Large intestine (tissue), 12 donors: ENCODE data around the gene CFHR1. TPM values are rescaled to one million over a fixed set of nuclear protein-coding genes. Genes with fewer than 3 reads are reported as not detected.
"Not testable (repeated sequence)": the region's sequence is repeated elsewhere in the genome, so short reads cannot be mapped to it uniquely, and the experiment has no call there.

Experiments used
- DNase-seq, 2 donors: peaks; one replicate each; pipeline versions ENCODE4 v3.0.0 to v3.0.0-alpha.2; 2013
- H3K27ac ChIP-seq: one replicate; pipeline ENCODE4 v1.5.1; 2013; ENCODE audit warnings: low read length
- H3K27me3 ChIP-seq: 2 replicates; pipeline ENCODE4 v1.6.1; 2013; ENCODE audit warnings: low read length; ENCODE audit not compliant: control insufficient read depth, insufficient read depth
- H3K36me3 ChIP-seq: 2 replicates; pipeline ENCODE4 v1.6.1; 2013; ENCODE audit warnings: low read length; ENCODE audit not compliant: control insufficient read depth, insufficient read depth
- H3K4me1 ChIP-seq: one replicate; pipeline ENCODE4 v1.6.1; 2013; ENCODE audit warnings: low read length; ENCODE audit not compliant: control insufficient read depth, insufficient read depth
- H3K4me3 ChIP-seq: one replicate; pipeline ENCODE4 v1.5.1; 2013; ENCODE audit warnings: low read length
- H3K9me3 ChIP-seq: one replicate; pipeline ENCODE4 v1.6.1; 2013; ENCODE audit warnings: mild to moderate bottlenecking, low read depth, low read length, moderate library complexity; ENCODE audit not compliant: control insufficient read depth
- WGBS: methylation state at CpG from one replicate; pipeline ENCODE4 v1.1.5; 2013; ENCODE audit warnings: low lambda C conversion rate; ENCODE audit not compliant: insufficient coverage; 5-methylcytosine and 5-hydroxymethylcytosine counted together
- long read RNA-seq, 11 donors: transcript quantifications; one replicate each; lab custom pipeline, GENCODE V29; 2026
- polyA plus RNA-seq: library from polyadenylated mRNA; unstranded; fragments of 120-200 nt; gene quantifications from one replicate; pipeline ENCODE4 v1.2.1, GENCODE V29; 2013

The CFHR1 gene
- 0.16 TPM for polyA plus RNA-seq
- long read RNA-seq, donor 1: 0 reads
- long read RNA-seq, donor 2: 0 reads
- long read RNA-seq, donor 3: 0 reads
- long read RNA-seq, donor 4: 0 reads
- long read RNA-seq, donor 5: 0 reads
- long read RNA-seq, donor 6: 0 reads
- long read RNA-seq, donor 7, partial matches to known transcripts: 0 of 2 reads
- long read RNA-seq, donor 7, other reads (novel, unspliced or antisense): 0 of 2 reads
- long read RNA-seq, donor 8: 0 reads
- long read RNA-seq, donor 9: 0 reads
- long read RNA-seq, donor 10: 0 reads
- long read RNA-seq, donor 11: 0 reads

DNA sequence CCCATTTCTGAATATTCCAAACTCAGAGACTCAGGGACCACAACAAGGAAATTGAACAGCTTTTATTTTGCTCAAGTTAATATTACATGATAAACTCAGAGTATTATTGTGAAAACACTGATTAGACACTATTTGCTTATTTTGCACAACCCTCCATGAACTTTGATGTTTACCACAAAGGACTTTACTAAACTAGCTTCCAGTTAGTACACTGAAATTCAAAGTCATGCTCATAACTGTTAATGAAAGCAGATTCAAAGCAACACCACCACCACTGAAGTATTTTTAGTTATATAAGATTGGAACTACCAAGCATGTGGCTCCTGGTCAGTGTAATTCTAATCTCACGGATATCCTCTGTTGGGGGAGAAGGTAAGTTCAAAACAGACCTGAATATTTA, at the start of gene CFHR1:
Gene CFHR1 (plus strand): TSS at position 201 of the 400 bp plus-strand sequence. CDS start 114 bp downstream, at position 315.
- H3K4me3 ChIP-seq, H3K36me3 ChIP-seq, H3K4me1 ChIP-seq, DNase-seq, H3K27ac ChIP-seq, H3K9me3 ChIP-seq, H3K27me3 ChIP-seq: not testable (repeated sequence)
- no CpG with 5 or more reads among the region's 1 CpG for WGBS

DNA sequence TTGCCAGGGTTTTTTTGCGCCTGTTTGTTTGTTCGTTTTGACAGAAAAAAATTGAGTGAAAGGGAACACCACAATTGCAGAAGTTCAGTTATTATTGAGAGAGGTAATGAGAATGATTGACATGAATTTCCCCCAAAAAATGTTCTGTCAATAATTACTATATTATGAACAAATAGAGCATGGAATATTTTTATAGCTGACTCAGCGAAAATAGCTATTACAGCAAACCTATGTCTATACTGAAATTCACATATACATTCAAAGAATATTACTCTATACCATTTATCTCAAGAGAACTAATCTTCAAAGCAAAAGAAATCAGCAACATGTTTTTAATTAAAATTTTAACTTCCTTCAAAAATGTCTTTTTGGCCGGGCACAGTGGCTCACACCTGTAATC, 49.7 kb upstream of the CFHR1 start:
- H3K4me3 ChIP-seq, H3K36me3 ChIP-seq, H3K27ac ChIP-seq, H3K9me3 ChIP-seq, H3K4me1 ChIP-seq, H3K27me3 ChIP-seq, DNase-seq: not testable (repeated sequence)
- no CpG with 5 or more reads among the region's 4 CpGs for WGBS

- no peaks in the 10 kb centered on the region for H3K4me1 ChIP-seq
- no peak overlapping the region for H3K27ac ChIP-seq
- 88% methylated on average over 1 of the region's 1 CpG for WGBS
- no peaks in the 10 kb centered on the region for H3K9me3 ChIP-seq
- no peaks in the 10 kb centered on the region for H3K36me3 ChIP-seq
- no peaks in the 10 kb centered on the region for H3K27me3 ChIP-seq
- no peak for DNase-seq
- H3K4me3 ChIP-seq: no peak overlapping the region
Measured at GRCh38 chr1:196773713-196774112, 45.8 kb upstream of the CFHR1 start.

GRCh38 chr1:196774175-196774574, 45.4 kb upstream of the CFHR1 start:
- Histone ChIP-seq H3K27me3 (no peaks in the 10 kb centered on the region), H3K27ac (no peak overlapping the region), H3K9me3 (no peaks in the 10 kb centered on the region), H3K4me1 (no peaks in the 10 kb centered on the region), H3K4me3 (no peak overlapping the region), H3K36me3 (no peaks in the 10 kb centered on the region)
- no CpG with 5 or more reads among the region's 2 CpGs for WGBS
- DNase-seq: no peak

GRCh38 chr1:196774603-196775002, 44.9 kb upstream of the CFHR1 start, which contains the start of gene CFHR3:
TSS of gene CFHR3 (plus strand) at chr1:196774840. CDS start at chr1:196774887, 47 bp downstream.
- H3K4me3 ChIP-seq: no peak within 1 kb of the TSS
- H3K4me1 ChIP-seq: no peaks in the 10 kb centered on the region
- DNase-seq: no peak
- no peaks in the 10 kb centered on the region for H3K36me3 ChIP-seq
- H3K9me3 ChIP-seq: no peaks in the 10 kb centered on the region
- no peaks in the 10 kb centered on the region for H3K27me3 ChIP-seq
- no peak within 1 kb of the TSS for H3K27ac ChIP-seq

- H3K9me3 ChIP-seq: no peaks in the 10 kb centered on the region
- no CpG with 5 or more reads among the region's 13 CpGs for WGBS
- no peak overlapping the region for H3K27ac ChIP-seq
- no peak for DNase-seq
- H3K36me3 ChIP-seq: no peaks in the 10 kb centered on the region
- no peaks in the 10 kb centered on the region for H3K27me3 ChIP-seq
- no peaks in the 10 kb centered on the region for H3K4me1 ChIP-seq
- H3K4me3 ChIP-seq: no peak overlapping the region
Measured at GRCh38 chr1:196777603-196778002, 41.9 kb upstream of the CFHR1 start.

DNA sequence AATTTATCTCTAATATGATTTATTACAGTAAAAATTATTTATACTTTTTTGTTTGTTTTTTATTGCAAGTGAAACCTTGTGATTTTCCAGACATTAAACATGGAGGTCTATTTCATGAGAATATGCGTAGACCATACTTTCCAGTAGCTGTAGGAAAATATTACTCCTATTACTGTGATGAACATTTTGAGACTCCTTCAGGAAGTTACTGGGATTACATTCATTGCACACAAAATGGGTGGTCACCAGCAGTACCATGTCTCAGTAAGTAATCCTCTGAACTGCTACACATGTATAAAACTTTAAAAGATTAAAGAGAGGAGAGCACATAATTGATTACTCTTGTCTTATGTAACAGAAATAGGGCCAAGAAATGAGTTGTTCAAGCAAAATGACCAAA, 40.4 kb upstream of the CFHR1 start:
- Histone ChIP-seq H3K4me1 (no peaks in the 10 kb centered on the region), H3K4me3 (no peak overlapping the region), H3K27ac (no peak overlapping the region), H3K27me3 (no peaks in the 10 kb centered on the region), H3K36me3 (no peaks in the 10 kb centered on the region), H3K9me3 (no peaks in the 10 kb centered on the region)
- no CpG with 5 or more reads among the region's 1 CpG for WGBS
- DNase-seq: no peak

DNA sequence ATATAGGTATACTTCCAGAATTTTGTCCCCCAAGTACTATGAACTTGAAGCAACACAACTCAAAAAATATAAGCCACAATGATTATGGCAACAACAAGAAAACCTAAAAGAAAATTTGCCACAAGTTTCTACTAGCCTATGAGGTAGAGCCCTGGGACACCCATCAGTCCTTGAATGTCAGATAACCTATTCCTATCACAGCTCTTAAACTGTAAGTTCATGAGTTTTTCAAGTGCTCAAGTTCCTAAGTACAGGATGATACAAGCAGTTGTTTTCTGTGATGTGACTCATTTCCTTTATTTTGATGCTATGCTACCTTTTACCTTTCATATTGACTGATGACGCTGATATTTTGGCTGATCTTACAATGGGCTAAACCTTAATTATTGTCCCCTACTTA, 28.3 kb upstream of the CFHR1 start:
- no CpG with 5 or more reads among the region's 1 CpG for WGBS
- H3K36me3 ChIP-seq, H3K4me1 ChIP-seq, H3K9me3 ChIP-seq, H3K27ac ChIP-seq, DNase-seq, H3K27me3 ChIP-seq, H3K4me3 ChIP-seq: not testable (repeated sequence)

- WGBS: no CpG with 5 or more reads among the region's 4 CpGs
- DNase-seq, H3K9me3 ChIP-seq, H3K36me3 ChIP-seq, H3K27me3 ChIP-seq, H3K27ac ChIP-seq, H3K4me1 ChIP-seq, H3K4me3 ChIP-seq: not testable (repeated sequence)
Measured at GRCh38 chr1:196794103-196794502, 25.4 kb upstream of the CFHR1 start.

DNA sequence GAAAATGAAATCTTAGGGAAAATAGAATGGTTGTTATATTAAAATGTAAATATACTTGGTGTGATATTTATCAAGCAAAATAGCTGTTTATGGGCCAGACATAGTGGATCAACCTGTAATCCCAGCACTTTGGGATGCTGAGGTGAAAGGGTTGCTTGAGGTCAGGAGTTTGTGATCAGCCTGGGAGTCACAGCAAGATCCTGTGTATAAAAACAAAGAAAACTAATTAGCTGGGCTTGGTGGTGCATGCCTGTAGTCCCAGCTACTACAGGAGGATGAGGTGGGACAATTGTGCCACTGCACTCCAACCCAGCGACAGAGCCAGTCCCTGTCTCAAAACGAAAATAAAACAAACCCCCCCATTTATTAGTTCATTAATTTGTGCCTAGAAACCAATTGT, 21.6 kb upstream of the CFHR1 start:
- Histone ChIP-seq H3K9me3 (no peaks in the 10 kb centered on the region), H3K27me3 (no peaks in the 10 kb centered on the region), H3K27ac (no peak overlapping the region), H3K36me3 (no peaks in the 10 kb centered on the region), H3K4me1 (no peaks in the 10 kb centered on the region), H3K4me3 (no peak overlapping the region)
- no CpG with 5 or more reads among the region's 2 CpGs for WGBS
- no peak for DNase-seq

DNA sequence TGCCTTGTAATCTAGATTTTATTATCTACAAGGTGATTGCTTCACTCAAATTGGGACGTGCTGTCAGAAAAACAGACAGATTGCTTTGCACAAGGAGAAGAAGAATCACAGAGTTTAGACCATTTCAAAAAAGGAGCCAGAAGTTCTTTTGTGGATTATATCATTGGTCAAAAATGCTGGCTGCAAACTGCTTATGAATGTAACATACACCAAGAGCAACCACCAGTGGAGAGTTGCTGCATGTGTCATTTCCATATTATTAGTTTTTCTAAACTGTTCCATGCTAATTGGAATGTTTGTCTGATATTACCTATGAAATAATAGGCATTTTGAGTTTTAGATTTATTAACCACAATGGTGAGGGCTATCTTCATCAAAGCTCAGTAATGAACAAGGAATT, 17.6 kb upstream of the CFHR1 start:
- H3K4me1 ChIP-seq, H3K27me3 ChIP-seq, H3K27ac ChIP-seq, DNase-seq, H3K36me3 ChIP-seq, H3K4me3 ChIP-seq, H3K9me3 ChIP-seq: not testable (repeated sequence)
- no CpG with 5 or more reads among the region's 1 CpG for WGBS
